ENCODE measurements around the gene GSX2. TPM values are rescaled to one million over a fixed set of nuclear protein-coding genes. Genes with fewer than 3 reads are reported as not detected.

The GSX2 gene
- polyA plus RNA-seq, 1 of the 3 experiments (the other 2 are of a cell fraction) = 0.02 TPM

- TF ChIP-seq USF2 (IDR thresholded peaks at IDR 0.05; ENCODE audit: borderline replicate concordance, low read depth, low read length) = no peak
- TF ChIP-seq PBX3 (IDR thresholded peaks at IDR 0.05) = no peak
- TF ChIP-seq MAX (IDR thresholded peaks at IDR 0.05; ENCODE audit: low read depth) = peak; percentile 70
- no peak for TF ChIP-seq YY1 (IDR thresholded peaks at IDR 0.05; ENCODE audit: low read depth)
- TF ChIP-seq REST (IDR thresholded peaks at IDR 0.05; ENCODE audit: low read depth, low read length) = no peak
These were observed 8.1 kb upstream of the GSX2 start (continued) for GRCh38 chr4:54091637-54092404.

GRCh38 chr4:54092405-54093323 is 7.3 kb upstream of the GSX2 start:
- CTCF ChIA-PET = interaction anchor here (0.7 to 1.7 kb wide), 3 partner anchors 124 to 162 kb away, joined by 3 to 4 read pairs (median 3); no protein-coding TSS in a partner anchor
- H3K9ac ChIP-seq = peak overlapping the region; percentile 33; the same call in 1 of the 2 replicates
- 70% methylated on average over 13 of the region's 13 CpGs for WGBS (ENCODE audit: low lambda C conversion rate)

More at GRCh38 chr4:54092405-54093323, 7.3 kb upstream of the GSX2 start:
- Histone ChIP-seq H3K27me3 (ENCODE audit: insufficient read depth) (peaks cover 15% of the 10 kb centered on the region; the same call in 1 of the 2 replicates), H3F3A (replicated peaks; ENCODE audit: insufficient read depth) (no peaks in the 10 kb centered on the region), H3K9me2 (no peaks in the 10 kb centered on the region), H3K4me2 (peak overlapping the region; percentile 86), H3K4me3 (ENCODE audit: low read depth in 2 of 2, low read length in 1 of 2) (peak overlapping the region; percentile 54 to 71), H3K36me3 (replicated peaks in 1 of 2; ENCODE audit: control insufficient read depth in 1 of 2, insufficient read depth in 2 of 2, low read length in 1 of 2) (no peaks in the 10 kb centered on the region), H2AFZ (ENCODE audit: low read depth) (peak overlapping the region; percentile 93; the same call in 1 of the 2 replicates), H3K4me1 (ENCODE audit: control insufficient read depth in 1 of 2, insufficient read depth in 2 of 2, low read depth in 1 of 2, low read length in 1 of 2) (peaks cover 0 to 10% of the 10 kb centered on the region in 2 experiments; a peak in 2 of 4 replicates), H3K27ac (ENCODE audit: low read depth in 2 of 2, low read length in 1 of 2) (no peak overlapping the region), H3K79me2 (ENCODE audit: insufficient read depth) (no peaks in the 10 kb centered on the region), H4K20me1 (ENCODE audit: insufficient read depth) (no peaks in the 10 kb centered on the region), H3K9me3 (no peaks in the 10 kb centered on the region)
- POLR2A ChIA-PET = no interaction called here
- TF ChIP-seq TAF1 (IDR thresholded peaks at IDR 0.05; ENCODE audit: borderline replicate concordance, low read depth, low read length) = no peak
- TF ChIP-seq GABPA (IDR thresholded peaks at IDR 0.05; ENCODE audit: low read depth) = no peak
- TF ChIP-seq MAX (IDR thresholded peaks at IDR 0.05; ENCODE audit: low read depth) = no peak
- TF ChIP-seq USF1 (IDR thresholded peaks at IDR 0.05; ENCODE audit: borderline replicate concordance, low read depth) = no peak
- no peak for TF ChIP-seq CHD2 (IDR thresholded peaks at IDR 0.05; ENCODE audit: low read length, partially characterized antibody)
- TF ChIP-seq RXRA (IDR thresholded peaks at IDR 0.05; ENCODE audit: borderline replicate concordance, low read depth) = no peak
- TF ChIP-seq GATA2 (CRISPR knock-in tag; IDR thresholded peaks at IDR 0.05) = no peak
- no peak for TF ChIP-seq POLR2AphosphoS5 (IDR thresholded peaks at IDR 0.05; ENCODE audit: low read depth, low read length)
- TF ChIP-seq NRF1 (IDR thresholded peaks at IDR 0.05; ENCODE audit: low read depth, low read length) = no peak
- no peak for TF ChIP-seq NFIC (IDR thresholded peaks at IDR 0.05; ENCODE audit: borderline replicate concordance)
- TF ChIP-seq FOXJ3 (CRISPR knock-in tag; IDR thresholded peaks at IDR 0.05) = no peak
- TF ChIP-seq JUND (IDR thresholded peaks at IDR 0.05) = no peak
- no peak for TF ChIP-seq MXI1 (IDR thresholded peaks at IDR 0.05; ENCODE audit: low read depth, low read length)
- TF ChIP-seq RAD21 (IDR thresholded peaks at IDR 0.05; ENCODE audit: low read length) = no peak
- no peak for TF ChIP-seq RCOR1 (IDR thresholded peaks at IDR 0.05; ENCODE audit: low read length)
- TF ChIP-seq SMC3 (IDR thresholded peaks at IDR 0.05; ENCODE audit: low read depth, low read length) = no peak
- no peak for TF ChIP-seq PBX3 (IDR thresholded peaks at IDR 0.05)
- no peak for DNase-seq
